PC-3 (cell line): ENCODE data around the gene ST7. TPM values are rescaled to one million over a fixed set of nuclear protein-coding genes. Genes with fewer than 3 reads are reported as not detected.

Experiments used
- ATAC-seq: fragments of 200-7000 bp; cut with Tn5 transposase; 2 replicates; pipeline ENCODE4 v1.9.1; 2020; ENCODE audit warnings: mild to moderate bottlenecking, moderate library complexity
- BruUV-seq: library from RNA; stranded (reverse); fragments of 400-500 nt; replicated peaks from 2 replicates; lab custom pipeline; 2021; lab: Mats Ljungman, UMichigan
- CTCF ChIA-PET: fragments of 300-600 bp; sonication (Branson Sonifier 250); formaldehyde crosslinking; loops from one replicate; lab custom pipeline; 2022; ENCODE audit warnings: antibody characterized with exemption; lab: Charles Lee
- POLR2A ChIA-PET: fragments of 300-600 bp; sonication (Branson Sonifier 250); formaldehyde crosslinking; loops from one replicate; lab custom pipeline; 2022; ENCODE audit warnings: antibody characterized with exemption; ENCODE audit not compliant: unreplicated experiment; lab: Charles Lee
- DNase-seq: peaks from one replicate; pipeline ENCODE4 v3.0.0-alpha.2; 2015
- H2AFZ ChIP-seq: fragments of 300-600 bp; sonication (generic); 2 replicates; pipeline ENCODE4 v1.6.0; 2016; ENCODE audit warnings: antibody characterized with exemption, low read length
- H3F3A ChIP-seq: fragments of 300-600 bp; sonication (generic); one replicate; pipeline ENCODE4 v1.6.0; 2017; ENCODE audit warnings: antibody characterized with exemption, low read length, control low read depth, mild to moderate bottlenecking; ENCODE audit not compliant: unreplicated experiment
- H3K27ac ChIP-seq: fragments of 300-600 bp; sonication (generic); 2 replicates; pipeline ENCODE4 v1.5.1; 2016; ENCODE audit warnings: mild to moderate bottlenecking, low read length
- H3K27me3 ChIP-seq: fragments of 300-600 bp; sonication (generic); 2 replicates; pipeline ENCODE4 v1.6.1; 2016; ENCODE audit warnings: low read length, mixed read lengths
- H3K36me3 ChIP-seq: fragments of 300-600 bp; sonication (generic); 2 replicates; pipeline ENCODE4 v1.6.1; 2016; ENCODE audit warnings: low read depth, mixed run types, low read length, mixed read lengths
- H3K4me1 ChIP-seq: fragments of 300-600 bp; sonication (generic); 2 replicates; pipeline ENCODE4 v1.5.1; 2016; ENCODE audit warnings: low read length; ENCODE audit not compliant: insufficient read depth
- H3K4me2 ChIP-seq: fragments of 300-600 bp; sonication (generic); 2 replicates; pipeline ENCODE4 v1.6.0; 2016; ENCODE audit warnings: low read length
- H3K4me3 ChIP-seq: fragments of 300-600 bp; sonication (generic); 2 replicates; pipeline ENCODE4 v1.5.1; 2016; ENCODE audit warnings: mild to moderate bottlenecking, low read length, mixed read lengths
- H3K79me2 ChIP-seq: fragments of 300-600 bp; sonication (generic); 2 replicates; pipeline ENCODE4 v1.6.1; 2017; ENCODE audit warnings: low read length, mixed read lengths
- H3K9ac ChIP-seq: fragments of 300-600 bp; sonication (generic); 2 replicates; pipeline ENCODE4 v1.6.0; 2016; ENCODE audit warnings: mild to moderate bottlenecking, low read length
- H3K9me2 ChIP-seq: fragments of 300-600 bp; sonication (generic); replicated peaks from 2 replicates; pipeline ENCODE4 v1.6.1; 2016; ENCODE audit warnings: mixed run types, low read length, mixed read lengths
- H3K9me3 ChIP-seq: fragments of 300-600 bp; sonication (generic); 2 replicates; pipeline ENCODE4 v1.6.1; 2016; ENCODE audit warnings: low read length, mixed read lengths
- H4K20me1 ChIP-seq: fragments of 300-600 bp; sonication (generic); 2 replicates; pipeline ENCODE4 v1.6.1; 2016; ENCODE audit warnings: low read length, mixed read lengths
- CTCF ChIP-seq: fragments of 300-600 bp; sonication (generic); conservative IDR thresholded peaks from 2 replicates; pipeline ENCODE4 v1.5.1; 2017; ENCODE audit warnings: antibody characterized with exemption, low read depth, mild to moderate bottlenecking, low read length
- EZH2 ChIP-seq: fragments of 300-600 bp; sonication (generic); IDR thresholded peaks from one replicate; pipeline ENCODE4 v1.6.1; 2017; ENCODE audit warnings: antibody characterized with exemption, mild to moderate bottlenecking, low read length; ENCODE audit not compliant: unreplicated experiment
- EZH2phosphoT487 ChIP-seq: fragments of 300-600 bp; sonication (generic); IDR thresholded peaks from 2 replicates; pipeline ENCODE4 v1.6.1; 2018; ENCODE audit warnings: mild to moderate bottlenecking, antibody characterized with exemption, low read length, borderline replicate concordance
- intact Hi-C: fragments of 100-400 bp; cut with micrococcal nuclease; formaldehyde crosslinking; loops from 2 replicates; pipeline ENCODE4 v1.9.0; 2023
- total RNA-seq: library from RNA; depleted of rRNA; stranded (reverse); fragments of >200 nt; gene quantifications from 2 replicates; pipeline ENCODE4 v1.2.3, GENCODE V29; 2014

The ST7 gene
- total RNA-seq, 1 experiment from 2014 or later, result 19.7 TPM

- no TSS peak for BruUV-seq
Observed at GRCh38 chr7:117134411-117134810, 181.1 kb downstream of the ST7 start.

GRCh38 chr7:117134889-117135552 lies 181.7 kb downstream of the ST7 start:
- H4K20me1 ChIP-seq, result no peaks in the 10 kb centered on the region
- H3K27me3 ChIP-seq, result no peaks in the 10 kb centered on the region
- no peak overlapping the region for H2AFZ ChIP-seq
- no peaks in the 10 kb centered on the region for H3K9me3 ChIP-seq
- ChIA-PET CTCF (no interaction called here), POLR2A (no interaction called here)
- no peak overlapping the region for H3K27ac ChIP-seq
- peaks cover 17% of the 10 kb centered on the region for H3F3A ChIP-seq
- BruUV-seq, result no TSS peak
- no peak overlapping the region for H3K9ac ChIP-seq
- H3K4me2 ChIP-seq, result no peak overlapping the region
- intact Hi-C loops, result loop anchor here (5.0 kb wide), 1 partner anchor 77 kb away; no protein-coding TSS in a partner anchor
- no peaks in the 10 kb centered on the region for H3K79me2 ChIP-seq
- no peak overlapping the region for H3K4me3 ChIP-seq
- no peak for ATAC-seq
- TF ChIP-seq CTCF (no peak), EZH2 (no peak), EZH2phosphoT487 (no peak)
- no peaks in the 10 kb centered on the region; the same call in 1 of the 2 replicates for H3K36me3 ChIP-seq
- H3K4me1 ChIP-seq, result peaks cover 30% of the 10 kb centered on the region
- no peak for DNase-seq
- no peaks in the 10 kb centered on the region for H3K9me2 ChIP-seq

More at GRCh38 chr7:117134411-117134810, 181.1 kb downstream of the ST7 start:
- CTCF ChIA-PET, result no interaction called here
- Histone ChIP-seq H3K4me1 (peaks cover 30% of the 10 kb centered on the region), H3K4me3 (no peak overlapping the region), H3K79me2 (no peaks in the 10 kb centered on the region), H3K9me3 (no peaks in the 10 kb centered on the region), H3K4me2 (no peak overlapping the region), H3K9me2 (no peaks in the 10 kb centered on the region), H4K20me1 (no peaks in the 10 kb centered on the region), H3K36me3 (no peaks in the 10 kb centered on the region; the same call in 1 of the 2 replicates), H2AFZ (no peak overlapping the region), H3K27me3 (no peaks in the 10 kb centered on the region), H3K27ac (no peak overlapping the region), H3K9ac (no peak overlapping the region), H3F3A (peaks cover 17% of the 10 kb centered on the region)
- intact Hi-C loops, result loop anchor here (5.0 kb wide), 1 partner anchor 78 kb away; no protein-coding TSS in a partner anchor
- POLR2A ChIA-PET, result interaction anchor here (0.6 kb wide), 1 partner anchor 233 kb away, joined by 3 read pairs; no protein-coding TSS in a partner anchor
- TF ChIP-seq CTCF (no peak), EZH2phosphoT487 (no peak), EZH2 (no peak)
- no peak for DNase-seq
- ATAC-seq, result no peak

GRCh38 chr7:117135553-117135891 lies 182.2 kb downstream of the ST7 start:
- H3K4me2 ChIP-seq, result no peak overlapping the region
- no peak overlapping the region for H3K27ac ChIP-seq
- no peaks in the 10 kb centered on the region for H3K27me3 ChIP-seq
- no peak overlapping the region for H3K9ac ChIP-seq
- no peaks in the 10 kb centered on the region for H4K20me1 ChIP-seq
- no peaks in the 10 kb centered on the region for H3K9me3 ChIP-seq
- no peak overlapping the region for H3K4me3 ChIP-seq
- intact Hi-C loops, result no loop called here
- H3K79me2 ChIP-seq, result no peaks in the 10 kb centered on the region
- DNase-seq (no peak), ATAC-seq (no peak)
- no peaks in the 10 kb centered on the region for H3K9me2 ChIP-seq
- POLR2A ChIA-PET, result no interaction called here
- no peak for TF ChIP-seq EZH2phosphoT487
- no peak for TF ChIP-seq EZH2
- no peak for TF ChIP-seq CTCF
- H2AFZ ChIP-seq, result no peak overlapping the region
- CTCF ChIA-PET, result no interaction called here
- H3K36me3 ChIP-seq, result no peaks in the 10 kb centered on the region; the same call in 1 of the 2 replicates
- peaks cover 30% of the 10 kb centered on the region for H3K4me1 ChIP-seq
- H3F3A ChIP-seq, result peaks cover 17% of the 10 kb centered on the region
- BruUV-seq, result no TSS peak
